ENCODE data around the gene LYPLA2. TPM values are rescaled to one million over a fixed set of nuclear protein-coding genes. Genes with fewer than 3 reads are reported as not detected.

The LYPLA2 gene
- total and polyA plus RNA-seq, 2 donors, result 15.8 to 40.6 TPM

Other genes starting within 250 kb of the LYPLA2 start
- gene ID3, start 231.6 kb upstream of the LYPLA2 start, total RNA-seq, result 152 TPM
- gene ID3, start 231.6 kb upstream of the LYPLA2 start, polyA plus RNA-seq, result 299 TPM
- 959 TPM for gene RPL11, start 99.3 kb upstream of the LYPLA2 start, total RNA-seq
- gene RPL11, start 99.3 kb upstream of the LYPLA2 start, polyA plus RNA-seq, result 2,380 TPM
- 17.3 TPM for gene ELOA, start 47.7 kb upstream of the LYPLA2 start, total RNA-seq
- 21.5 TPM for gene ELOA, start 47.7 kb upstream of the LYPLA2 start, polyA plus RNA-seq
- 43.6 TPM for gene PITHD1, start 12.7 kb upstream of the LYPLA2 start, total RNA-seq
- gene PITHD1, start 12.7 kb upstream of the LYPLA2 start, polyA plus RNA-seq, result 49.2 TPM
- 11.2 TPM for gene GALE, start 9.6 kb downstream of the LYPLA2 start, total RNA-seq
- 20.2 TPM for gene GALE, start 9.6 kb downstream of the LYPLA2 start, polyA plus RNA-seq
- gene HMGCL, start 34.3 kb downstream of the LYPLA2 start, total RNA-seq, result 29.3 TPM
- 42.3 TPM for gene HMGCL, start 34.3 kb downstream of the LYPLA2 start, polyA plus RNA-seq
- 34.9 TPM for gene FUCA1, start 77.1 kb downstream of the LYPLA2 start, total RNA-seq
- 37.0 TPM for gene FUCA1, start 77.1 kb downstream of the LYPLA2 start, polyA plus RNA-seq
- gene CNR2, start 122.2 kb downstream of the LYPLA2 start, total RNA-seq, result 0.11 TPM
- not detected for gene CNR2, start 122.2 kb downstream of the LYPLA2 start, polyA plus RNA-seq
- gene PNRC2, start 168.7 kb downstream of the LYPLA2 start, total RNA-seq, result 156 TPM
- 94.0 TPM for gene PNRC2, start 168.7 kb downstream of the LYPLA2 start, polyA plus RNA-seq
- gene SRSF10, start 189.2 kb downstream of the LYPLA2 start, total RNA-seq, result 155 TPM
- 50.7 TPM for gene SRSF10, start 189.2 kb downstream of the LYPLA2 start, polyA plus RNA-seq

Data from urinary bladder (tissue), 2 donors.